Fibroblast of villous mesenchyme (primary cell): ENCODE data around the gene MAOB. TPM values are rescaled to one million over a fixed set of nuclear protein-coding genes. Genes with fewer than 3 reads are reported as not detected.

ENCODE experiments used
- DNase-seq: peaks from one replicate; pipeline ENCODE4 v3.0.0-alpha.2; 2010; ENCODE audit warnings: low read depth
- H3K4me3 ChIP-seq: 2 replicates; pipeline ENCODE4 v1.5.1; 2011; ENCODE audit warnings: low read depth, mild to moderate bottlenecking, low read length
- CTCF ChIP-seq: IDR thresholded peaks from 2 replicates; pipeline ENCODE4 v1.5.1; 2012; ENCODE audit warnings: low read depth, mild to moderate bottlenecking, low read length; ENCODE audit not compliant: insufficient read depth
- total RNA-seq: library from RNA; depleted of rRNA; stranded (reverse); fragments of >200 nt; gene quantifications from 2 replicates; pipeline ENCODE4 v1.2.3, GENCODE V29; 2012

Gene MAOB
- total RNA-seq, 1 donor = 0.43 TPM

DNA sequence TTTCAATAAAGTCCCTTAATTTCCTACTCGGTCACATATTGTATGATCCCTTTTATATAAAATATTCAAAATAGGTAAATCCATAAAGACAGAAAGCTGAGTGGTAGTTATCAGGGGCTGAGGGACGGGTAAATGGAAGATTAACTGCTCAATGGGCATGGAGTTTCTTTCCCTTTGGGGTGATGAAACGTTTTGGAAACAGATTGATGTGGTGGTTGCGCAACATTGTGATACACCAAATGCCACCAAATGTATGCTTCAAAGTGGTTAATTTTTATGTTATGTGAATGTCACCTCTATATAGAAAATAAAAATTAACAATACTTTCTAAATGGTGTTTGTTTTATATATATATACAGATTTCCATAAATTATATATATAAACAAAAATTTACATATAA lies 15.0 kb upstream of the MAOB start:
- no peak for DNase-seq
- no peak overlapping the region for H3K4me3 ChIP-seq
- no peak for TF ChIP-seq CTCF

DNA sequence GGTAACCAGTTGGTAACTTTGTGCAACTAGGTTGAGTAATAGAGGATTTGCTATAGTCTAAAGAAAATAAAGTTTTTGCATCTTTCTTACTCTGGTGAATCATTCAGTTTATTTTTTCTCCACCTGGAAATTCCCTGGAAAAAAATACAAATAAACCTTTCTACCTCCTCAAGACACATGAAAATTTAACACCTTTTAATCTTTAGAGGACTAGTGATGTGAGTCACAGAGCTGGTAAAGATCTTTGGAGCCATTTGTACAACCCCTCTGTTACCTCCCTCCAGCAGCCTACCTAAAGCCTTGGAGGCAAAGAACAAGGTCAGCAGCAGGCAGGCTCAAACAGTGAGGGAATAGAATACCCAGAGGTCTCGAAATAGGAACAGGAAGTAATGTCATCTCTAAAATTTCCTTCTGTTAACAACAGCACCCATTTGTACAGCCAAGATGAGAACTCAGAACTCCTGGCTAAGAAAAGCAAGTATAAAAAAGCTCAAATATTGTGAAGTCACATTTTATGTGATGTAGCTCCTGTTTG lies 10.2 kb upstream of the MAOB start:
- no peak overlapping the region for H3K4me3 ChIP-seq
- no peak for TF ChIP-seq CTCF
- DNase-seq = no peak

DNA sequence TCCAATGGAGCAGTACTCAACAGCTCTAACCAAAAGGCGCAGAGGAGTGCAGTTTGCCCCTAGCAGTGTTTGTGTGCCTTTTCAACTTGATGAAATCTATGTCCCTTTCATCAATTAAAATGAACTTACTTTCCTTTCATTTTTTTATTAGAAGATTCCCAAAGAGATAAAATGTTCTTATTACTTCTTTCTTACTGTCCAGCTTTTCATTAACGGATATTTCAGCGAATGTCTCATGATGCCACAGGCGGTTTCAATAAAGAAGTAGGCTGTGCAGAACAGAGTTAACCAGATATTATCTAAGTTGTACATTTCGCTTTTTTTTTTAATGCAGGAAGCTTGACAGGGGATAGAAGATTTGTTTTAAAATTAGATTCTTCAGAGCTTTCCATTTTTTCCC lies 3.4 kb upstream of the MAOB start:
- no peak for DNase-seq
- TF ChIP-seq CTCF = no peak
- no peak overlapping the region for H3K4me3 ChIP-seq

DNA sequence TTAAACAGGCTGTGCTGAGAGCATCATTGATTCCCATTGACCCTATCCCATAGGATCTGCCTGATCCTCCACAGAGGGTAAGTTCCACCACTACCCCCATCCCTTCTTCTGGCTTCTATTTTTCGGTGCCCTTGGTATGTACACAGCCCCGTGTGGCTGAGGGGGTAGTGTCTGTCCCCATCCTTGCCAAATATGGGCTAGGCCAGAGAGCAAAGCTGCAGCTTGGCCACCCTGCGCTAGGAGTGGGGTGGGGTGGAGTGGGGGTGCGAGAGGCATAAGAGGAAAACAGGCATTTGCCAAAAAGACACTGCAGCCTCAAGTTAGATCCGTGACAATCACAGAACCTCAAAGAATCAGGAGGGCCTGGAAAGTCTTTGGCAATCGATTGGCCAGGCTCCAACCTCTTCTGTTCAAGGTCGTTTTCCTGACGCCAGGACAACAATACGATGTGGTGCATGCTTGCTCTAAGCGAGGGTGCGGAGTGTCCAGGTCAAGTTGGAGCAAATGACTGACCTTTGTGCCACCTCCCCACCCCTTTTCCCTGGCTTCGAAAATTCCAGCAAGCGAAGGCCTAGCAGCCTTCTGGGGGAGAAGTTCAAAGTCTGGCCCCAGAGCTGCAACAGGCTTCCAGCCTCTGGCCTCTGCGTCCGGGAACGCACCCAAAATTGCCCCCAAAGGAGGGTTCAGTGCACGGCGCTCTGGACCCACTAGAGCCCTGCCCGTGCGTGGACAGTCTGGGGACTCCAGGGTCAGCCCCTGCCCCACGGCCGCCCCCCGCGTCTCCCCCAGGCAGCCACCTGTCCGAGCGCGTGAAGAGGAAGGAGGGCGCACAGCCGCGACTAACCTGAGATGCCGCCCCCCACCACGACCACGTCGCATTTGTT lies 598 bp downstream of the MAOB start:
- no peak overlapping the region for H3K4me3 ChIP-seq
- DNase-seq = no peak
- TF ChIP-seq CTCF = no peak

GRCh38 chrX:43880425-43880824 lies 1.8 kb downstream of the MAOB start:
- no peak for TF ChIP-seq CTCF
- no peak overlapping the region for H3K4me3 ChIP-seq
- no peak for DNase-seq

- H3K4me3 ChIP-seq = no peak overlapping the region
- DNase-seq = no peak
- no peak for TF ChIP-seq CTCF
Measured at GRCh38 chrX:43878906-43879526, 3.2 kb downstream of the MAOB start.

DNA sequence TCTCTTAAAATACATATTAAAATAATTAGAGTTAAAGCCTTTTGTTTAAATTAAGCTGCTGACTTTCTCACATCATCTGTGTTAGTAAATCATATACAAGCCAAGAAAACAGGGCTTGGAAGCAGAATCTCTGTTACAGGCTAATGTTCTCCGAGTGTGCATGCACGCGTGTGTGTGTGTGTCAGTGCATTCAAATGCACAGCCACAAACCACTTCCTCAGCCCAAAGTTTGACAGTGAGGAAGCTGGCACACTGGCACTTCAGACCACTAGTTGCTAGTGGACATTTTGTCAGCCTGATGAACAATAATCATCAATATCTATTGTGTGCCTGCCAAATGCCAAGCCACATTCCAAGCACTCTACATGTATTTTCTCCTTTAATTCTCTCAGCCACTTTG lies 5.6 kb downstream of the MAOB start:
- TF ChIP-seq CTCF = no peak
- DNase-seq = no peak

More for the DNA sequence above, 5.6 kb downstream of the MAOB start:
- H3K4me3 ChIP-seq = no peak overlapping the region
